NCI-H2171 (cell line): ENCODE data around the gene ASCC1.

Source experiments
- DNase-seq: peaks from one replicate; lab custom pipeline; 2025; lab: John Stamatoyannopoulos, UW

ASCC1 gene

DNA sequence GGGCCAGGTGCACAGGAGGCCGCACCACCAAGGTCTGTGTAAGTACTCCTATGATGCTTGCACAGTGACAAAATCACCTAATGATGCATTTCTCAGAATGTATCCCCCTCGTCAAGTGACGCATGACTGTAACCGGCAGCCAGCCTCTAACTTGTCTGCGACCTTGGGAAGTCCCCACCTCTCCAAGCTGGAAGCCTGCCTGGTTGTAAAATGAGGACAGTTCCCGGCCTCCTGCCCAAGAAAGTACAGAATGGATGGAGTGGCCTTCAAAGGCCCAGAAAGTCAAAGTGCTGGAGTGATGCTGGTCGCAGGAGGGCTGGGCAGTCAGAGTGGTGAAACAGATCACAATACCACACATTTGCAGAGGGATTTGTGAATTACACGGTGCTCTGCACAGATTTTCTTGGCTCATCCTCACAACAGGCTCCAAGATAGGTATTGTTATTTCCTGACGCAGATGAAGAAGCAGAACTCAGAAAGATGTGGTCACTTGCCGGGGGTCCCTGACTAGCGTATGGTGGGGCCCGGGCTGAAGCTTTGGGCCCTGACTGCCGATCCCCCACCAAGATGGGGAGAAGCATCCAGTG, 150.5 kb downstream of the ASCC1 start:
- no peak for DNase-seq

DNA sequence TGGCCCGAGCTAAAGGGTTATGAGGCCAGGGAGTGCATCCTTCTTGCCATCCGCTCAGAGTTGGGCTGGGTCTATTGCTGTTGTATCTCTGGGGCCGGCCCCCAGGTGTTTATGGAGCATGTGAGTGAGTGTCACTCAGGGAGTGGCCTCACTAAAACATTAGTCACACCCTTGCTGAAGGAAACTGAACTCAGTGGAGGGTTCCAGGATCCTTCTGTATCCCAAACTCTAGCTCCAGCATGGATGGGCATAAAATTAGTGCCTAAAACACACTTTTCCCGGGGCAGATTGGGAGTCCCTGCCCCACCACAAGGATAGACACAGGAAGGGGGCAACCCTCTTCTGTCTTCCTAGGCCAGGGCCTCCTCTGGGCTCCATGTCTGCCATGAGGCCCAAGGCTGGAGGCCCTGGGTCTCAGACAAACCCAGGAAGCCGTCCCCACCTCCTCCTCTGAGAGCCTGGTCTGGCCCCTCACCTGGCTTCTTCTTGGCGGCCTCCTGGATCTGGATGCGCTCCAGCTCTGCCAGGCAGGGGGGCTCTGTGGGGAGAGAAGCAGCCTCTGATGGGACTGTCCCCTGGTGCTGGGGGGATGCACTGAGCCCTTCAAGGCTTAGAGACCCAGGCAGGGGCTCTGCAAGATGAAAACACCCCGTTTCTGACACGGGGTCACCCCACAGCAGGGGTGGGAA, 152.2 kb downstream of the ASCC1 start:
- DNase-seq = no peak

DNA sequence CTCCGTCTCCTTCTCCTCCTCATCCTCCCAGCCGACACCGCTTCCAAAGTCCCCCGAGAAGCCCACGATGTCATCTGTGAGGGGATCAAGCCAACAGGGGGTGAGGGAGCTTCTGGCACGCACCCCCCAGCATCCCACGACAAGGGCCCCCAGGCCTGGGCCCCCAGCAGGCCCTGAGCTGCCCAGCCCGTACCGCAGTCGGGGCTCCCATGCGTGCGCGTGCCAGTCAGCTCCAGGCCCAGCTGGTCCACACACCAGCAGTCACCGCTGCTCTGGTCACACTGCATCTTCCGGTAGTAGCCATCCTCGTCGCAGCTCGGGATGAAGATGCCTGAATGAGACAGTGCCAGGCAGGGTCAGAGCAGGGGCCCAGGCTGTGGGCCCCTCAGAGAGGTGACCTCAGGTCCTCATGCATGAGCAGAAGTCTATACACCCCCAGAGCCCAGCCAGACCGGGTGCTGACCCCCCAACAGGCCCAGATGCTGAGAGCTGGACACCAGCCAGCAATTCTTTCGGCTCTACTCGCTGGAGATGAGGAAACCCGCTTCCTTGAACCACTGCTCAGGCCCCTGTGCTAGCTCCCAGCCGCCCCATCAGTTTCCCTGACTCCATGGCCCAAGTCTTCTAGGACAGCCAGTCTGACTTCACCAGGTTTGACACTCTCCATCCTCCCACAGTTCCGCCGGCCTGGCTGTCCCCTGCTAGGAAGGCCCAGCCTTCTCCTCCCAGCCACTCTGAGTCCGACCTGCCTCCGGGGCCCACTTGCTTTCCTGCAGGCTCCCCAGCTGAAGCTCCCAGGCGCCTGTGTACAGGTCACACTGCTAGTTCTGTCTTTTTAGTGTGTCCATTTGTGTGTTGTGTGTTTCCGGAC, 153.0 kb downstream of the ASCC1 start:
- DNase-seq = no peak

DNA sequence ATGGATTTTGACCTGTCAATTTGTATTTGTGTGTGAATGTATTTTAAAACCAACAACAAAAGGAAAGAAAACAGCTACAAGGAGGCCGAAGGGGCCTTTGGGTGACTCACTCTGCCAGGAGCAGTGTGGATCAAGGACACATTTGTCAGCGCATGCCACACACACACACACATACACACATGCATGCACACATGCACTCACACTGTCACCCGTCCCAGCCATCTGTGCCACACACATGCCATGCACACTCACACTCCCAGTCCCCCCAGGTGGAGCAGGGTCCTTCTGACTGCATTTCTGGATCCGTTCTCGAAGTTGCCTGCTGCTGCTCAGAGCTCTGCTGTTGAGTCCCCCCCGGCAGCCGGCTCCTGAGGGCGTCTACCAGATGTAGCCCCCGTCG, 153.7 kb downstream of the ASCC1 start:
- DNase-seq = no peak

- DNase-seq = no peak
Observed at GRCh38 chr10:72061930-72062329, 154.1 kb downstream of the ASCC1 start.

DNA sequence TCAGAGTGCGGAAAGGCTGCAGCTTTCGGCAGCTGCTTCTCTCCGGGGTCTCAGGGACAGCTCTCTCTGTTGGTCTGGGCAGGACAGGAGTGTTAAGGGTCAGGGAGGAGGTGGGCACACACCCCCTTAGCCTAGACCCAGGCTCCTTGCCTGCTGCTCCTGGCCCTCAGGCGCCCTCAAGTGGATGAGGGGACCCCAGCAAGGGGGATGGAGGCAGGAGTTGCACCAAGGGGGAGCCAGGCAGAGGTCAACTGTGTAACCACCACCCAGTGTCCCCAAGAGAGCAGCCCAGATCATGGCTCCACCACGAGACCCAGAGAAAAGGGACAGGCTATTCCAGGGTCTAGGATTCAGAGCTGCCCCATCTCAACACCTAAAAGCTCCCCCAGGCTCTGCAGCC, 154.6 kb downstream of the ASCC1 start:
- DNase-seq = no peak

GRCh38 chr10:72059843-72060822, 155.9 kb downstream of the ASCC1 start:
- no peak for DNase-seq

GRCh38 chr10:72058989-72059842, 156.9 kb downstream of the ASCC1 start:
- DNase-seq = peak; percentile 7

- DNase-seq = no peak
Observed at GRCh38 chr10:72058347-72058898, 157.7 kb downstream of the ASCC1 start.

DNA sequence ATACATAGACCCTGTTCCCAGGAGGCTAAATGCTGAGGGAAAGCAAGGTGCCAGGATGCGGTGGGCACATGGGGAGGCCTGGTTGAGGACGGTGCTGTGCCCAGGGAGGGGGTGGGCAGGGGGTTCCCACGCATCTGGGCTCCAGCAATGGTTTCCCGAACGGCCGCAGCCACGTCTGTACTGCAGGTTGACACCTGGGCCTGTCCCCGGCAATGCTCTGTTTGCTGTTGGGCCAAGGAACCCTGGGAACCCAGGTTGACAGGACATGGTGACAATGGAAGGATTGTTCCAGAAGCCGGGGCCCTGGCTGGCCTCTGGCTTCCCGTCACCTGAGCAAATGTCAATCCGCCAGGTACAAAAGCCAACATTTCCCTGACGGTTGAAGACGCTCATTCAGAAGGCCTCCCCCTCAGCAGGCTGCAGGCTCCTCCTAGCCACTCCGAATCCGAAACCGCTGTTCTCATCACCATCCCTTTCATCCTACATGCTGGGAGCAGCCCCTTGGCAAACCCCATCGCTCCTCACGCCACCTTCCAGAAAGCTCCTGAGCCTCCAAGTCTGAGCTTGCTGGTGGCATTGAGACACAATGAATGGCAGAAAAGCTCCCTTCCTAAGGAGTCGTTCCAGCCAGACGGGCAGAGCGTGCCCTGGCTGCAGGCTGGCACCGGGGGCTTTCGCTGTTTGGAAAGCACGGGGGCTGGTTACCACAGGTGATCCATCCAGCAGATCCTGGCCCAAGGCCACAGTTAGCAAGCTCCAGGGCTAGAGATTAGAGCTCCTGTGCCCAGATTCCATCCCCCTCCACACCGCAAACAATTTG, 158.9 kb downstream of the ASCC1 start:
- no peak for DNase-seq

DNA sequence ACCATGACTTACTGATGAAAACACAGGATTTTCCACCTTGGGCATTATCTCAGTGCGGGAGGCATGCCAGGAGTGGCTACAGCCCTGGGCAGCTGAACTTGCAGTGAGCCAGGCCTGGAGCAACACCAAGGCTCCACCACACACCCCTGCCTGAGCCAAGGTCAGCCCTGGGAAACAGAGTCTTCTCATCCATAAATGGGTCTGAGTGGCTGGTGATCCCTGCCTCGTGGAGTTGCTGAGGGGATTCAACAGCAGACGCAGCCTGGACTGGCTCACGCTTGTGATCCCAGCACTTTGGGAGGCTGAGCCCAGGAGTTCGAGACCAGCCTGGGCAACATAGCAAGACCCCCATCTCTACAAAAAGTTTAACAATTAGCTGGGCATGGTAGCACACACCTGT, 160.0 kb downstream of the ASCC1 start:
- no peak for DNase-seq

DNA sequence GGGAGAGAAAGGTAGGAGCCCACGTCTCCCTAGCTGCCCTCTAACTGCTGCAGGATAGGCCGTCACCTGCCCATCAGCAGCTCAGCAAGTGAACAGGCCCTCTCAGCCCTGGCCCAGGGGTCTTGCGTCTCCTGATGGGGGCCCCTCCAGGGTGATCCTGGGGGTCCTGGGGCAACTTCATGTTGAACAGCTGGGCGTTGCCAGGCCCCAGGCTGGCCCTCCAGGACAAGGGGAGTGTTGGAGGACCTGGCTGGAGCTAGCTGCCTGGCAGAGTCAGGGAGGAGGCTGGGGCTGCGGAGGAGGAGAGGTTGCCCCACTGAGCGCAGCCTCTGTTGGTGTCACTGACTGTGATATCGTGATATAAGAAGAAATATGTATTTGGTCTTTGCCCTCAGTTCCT, 162.4 kb downstream of the ASCC1 start:
- no peak for DNase-seq

DNA sequence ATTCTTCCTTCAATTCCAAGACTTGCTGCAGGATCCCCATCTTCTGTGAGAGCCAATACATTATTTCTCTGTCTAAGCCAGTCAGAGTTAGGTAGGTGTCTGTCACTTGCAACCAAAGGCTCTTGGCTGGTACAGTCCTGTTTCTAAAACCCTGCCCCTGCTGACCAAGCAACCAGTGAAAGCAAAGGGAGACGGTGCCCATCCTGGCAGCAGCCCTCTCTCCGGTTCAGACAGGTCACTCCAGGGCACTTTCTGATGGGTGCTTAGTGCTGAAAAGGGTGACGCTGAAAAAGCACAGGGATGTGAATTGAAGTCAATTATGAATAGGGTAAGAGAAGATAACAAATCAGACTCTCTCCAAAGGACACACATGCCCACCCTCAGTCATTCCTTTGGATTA, 165.2 kb downstream of the ASCC1 start:
- DNase-seq = no peak

DNA sequence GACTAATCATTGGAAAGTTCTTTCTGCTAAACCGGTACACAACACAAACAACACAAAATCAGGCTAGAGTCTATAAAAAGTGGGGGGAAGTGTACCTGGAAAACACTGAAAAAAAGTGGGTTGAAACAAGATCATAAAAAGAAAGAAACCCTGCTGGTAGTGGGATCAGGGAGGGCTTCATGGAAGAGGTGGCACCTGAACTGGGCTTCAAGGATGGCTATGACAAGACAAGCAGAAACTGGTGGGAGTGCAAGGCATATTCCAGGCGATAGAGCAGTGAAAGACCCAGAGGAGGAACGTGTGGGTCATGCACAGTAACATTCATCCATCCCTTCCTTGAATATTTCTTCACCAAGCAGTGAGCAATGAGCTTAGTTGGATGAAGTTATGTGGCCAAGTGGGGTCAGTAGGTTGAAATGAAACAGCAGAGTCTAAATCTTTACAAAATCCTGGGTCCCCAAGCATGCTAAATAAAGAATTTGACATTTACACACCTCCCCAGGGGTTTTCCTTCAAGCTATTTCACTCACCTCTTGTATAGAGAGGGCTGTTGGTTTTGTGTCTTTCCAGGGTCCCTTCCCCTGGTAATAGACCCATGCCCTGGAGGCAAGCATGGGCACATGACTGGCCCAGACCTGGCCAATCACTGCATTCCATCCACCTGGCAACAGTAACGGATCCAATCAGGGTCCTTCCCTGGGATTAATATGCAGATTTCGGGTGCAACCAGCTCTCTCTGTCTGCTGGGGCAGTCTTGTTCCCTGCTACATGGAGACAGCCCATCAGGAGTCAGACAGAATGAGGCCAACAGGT, 165.9 kb downstream of the ASCC1 start:
- no peak for DNase-seq

GRCh38 chr10:72049472-72049871, 166.6 kb downstream of the ASCC1 start:
- DNase-seq = no peak

DNA sequence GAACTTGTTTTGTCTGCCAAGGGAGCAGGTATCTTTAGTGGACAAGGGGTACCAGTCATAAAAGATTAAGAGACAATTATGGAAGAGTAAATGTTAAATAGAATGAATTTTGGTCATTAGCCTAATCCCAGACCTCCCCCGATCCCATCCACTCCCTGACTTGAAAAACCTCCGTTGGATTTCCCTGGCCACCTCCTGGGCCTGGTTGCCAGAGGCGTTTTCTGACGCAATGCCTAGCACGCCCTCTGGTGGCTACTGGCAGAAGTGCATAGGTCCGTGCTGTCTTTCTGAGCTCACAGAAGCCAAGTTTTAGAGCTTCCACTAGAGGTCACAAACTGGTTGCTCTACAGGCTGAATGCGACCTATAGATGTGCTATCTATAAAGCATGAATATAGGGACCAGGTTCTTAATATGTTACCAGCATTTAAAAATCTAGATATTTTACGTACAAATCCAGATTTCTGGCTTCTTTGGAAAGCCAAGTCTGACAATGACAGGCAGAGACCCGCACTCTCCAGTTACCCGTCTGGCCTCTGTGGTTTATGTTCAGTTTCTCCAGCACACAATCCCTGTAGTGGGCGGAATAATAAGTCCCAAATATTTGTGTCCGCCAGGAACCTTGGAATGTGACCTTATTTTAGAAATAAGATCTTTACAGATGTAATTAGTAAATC, 167.5 kb downstream of the ASCC1 start:
- DNase-seq = peak; percentile 69
